Mammary epithelial cell (primary cell): Measurements from ENCODE around the gene METTL2B.

Source experiments
- CTCF ChIP-seq, 2 donors: IDR thresholded peaks in 1 of 2; conservative IDR thresholded peaks in 1 of 2; 2 replicates each; pipeline ENCODE4 v1.5.1; 2011 to 2012; ENCODE audit warnings: inconsistent platforms in 2 of 2, low read length in 2 of 2, mild to moderate bottlenecking in 2 of 2, control low read depth in 1 of 2, low read depth in 1 of 2; ENCODE audit not compliant: insufficient read depth in 1 of 2; ENCODE audit errors: extremely low read depth in 1 of 2
- EZH2 ChIP-seq: IDR thresholded peaks from 2 replicates; pipeline ENCODE4 v1.6.1; 2012; ENCODE audit warnings: low read length, inconsistent platforms, borderline replicate concordance

GRCh38 chr7:128450409-128450808 lies 26.1 kb upstream of the METTL2B start:
- TF ChIP-seq CTCF (conservative IDR thresholded peaks at IDR 0.05 in 1 of 2, IDR thresholded peaks at IDR 0.05 in 1 of 2; ENCODE audit: extremely low read depth in 1 of 2, insufficient read depth in 1 of 2, low read depth in 1 of 2, low read length in 2 of 2) (no peak), EZH2 (no peak)
